ENCODE measurements around the gene TIAL1.

DNA sequence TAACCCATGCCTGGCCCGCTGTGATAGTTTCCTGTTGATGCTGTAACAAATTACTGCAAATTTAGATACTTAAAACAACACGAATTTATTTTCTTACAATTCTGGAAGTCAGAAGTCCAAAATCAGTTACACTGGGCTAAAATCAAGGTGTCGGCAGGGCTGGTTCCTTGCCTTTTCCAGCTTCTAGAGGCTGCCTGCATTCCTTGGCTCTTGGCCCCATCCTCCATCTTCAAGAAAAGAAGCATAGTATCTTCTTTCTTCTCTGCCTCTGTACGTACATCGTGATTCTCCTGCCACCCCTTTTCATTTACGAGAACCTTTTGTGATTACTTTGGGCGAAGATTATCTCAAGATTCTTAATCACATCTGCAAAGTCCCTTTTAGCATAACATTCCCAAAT, 1.6 kb upstream of the TIAL1 start:
- TF ChIP-seq, protein P1, sequence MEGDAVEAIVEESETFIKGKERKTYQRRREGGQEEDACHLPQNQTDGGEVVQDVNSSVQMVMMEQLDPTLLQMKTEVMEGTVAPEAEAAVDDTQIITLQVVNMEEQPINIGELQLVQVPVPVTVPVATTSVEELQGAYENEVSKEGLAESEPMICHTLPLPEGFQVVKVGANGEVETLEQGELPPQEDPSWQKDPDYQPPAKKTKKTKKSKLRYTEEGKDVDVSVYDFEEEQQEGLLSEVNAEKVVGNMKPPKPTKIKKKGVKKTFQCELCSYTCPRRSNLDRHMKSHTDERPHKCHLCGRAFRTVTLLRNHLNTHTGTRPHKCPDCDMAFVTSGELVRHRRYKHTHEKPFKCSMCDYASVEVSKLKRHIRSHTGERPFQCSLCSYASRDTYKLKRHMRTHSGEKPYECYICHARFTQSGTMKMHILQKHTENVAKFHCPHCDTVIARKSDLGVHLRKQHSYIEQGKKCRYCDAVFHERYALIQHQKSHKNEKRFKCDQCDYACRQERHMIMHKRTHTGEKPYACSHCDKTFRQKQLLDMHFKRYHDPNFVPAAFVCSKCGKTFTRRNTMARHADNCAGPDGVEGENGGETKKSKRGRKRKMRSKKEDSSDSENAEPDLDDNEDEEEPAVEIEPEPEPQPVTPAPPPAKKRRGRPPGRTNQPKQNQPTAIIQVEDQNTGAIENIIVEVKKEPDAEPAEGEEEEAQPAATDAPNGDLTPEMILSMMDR (IDR thresholded peaks at IDR 0.05; ENCODE audit: insufficient read depth, low read length, poor library complexity, severe bottlenecking) = no peak
- TF ChIP-seq EZH2phosphoT487 (conservative IDR thresholded peaks at IDR 0.05; ENCODE audit: low read length) = no peak
